ENCODE results near the gene TMEM11.

GRCh38 chr17:21201298-21201595 is 12.7 kb downstream of the TMEM11 start:
- TF ChIP-seq EP300 (IDR thresholded peaks at IDR 0.05; ENCODE audit: borderline replicate concordance in 1 of 2, low read depth in 2 of 2, low read length in 2 of 2) (no peak), GABPA (IDR thresholded peaks at IDR 0.05; ENCODE audit: borderline replicate concordance, insufficient read depth, low read length) (no peak), RAD21 (IDR thresholded peaks at IDR 0.05 in 1 of 2, conservative IDR thresholded peaks at IDR 0.05 in 1 of 2; ENCODE audit: low read depth in 2 of 2, low read length in 2 of 2) (no peak), POLR2A (IDR thresholded peaks at IDR 0.05; ENCODE audit: control extremely low read depth in 1 of 2, low read depth in 2 of 2, low read length in 2 of 2) (no peak), CTCF (IDR thresholded peaks at IDR 0.05; ENCODE audit: control extremely low read depth in 1 of 3, insufficient read depth in 1 of 3, low read depth in 1 of 3, low read length in 3 of 3) (no peak)

Measured in H1 (cell line).